Osteocyte (in vitro differentiated cells): ENCODE data around the gene ACADS. TPM values are rescaled to one million over a fixed set of nuclear protein-coding genes. Genes with fewer than 3 reads are reported as not detected.
A peak's percentile ranks its signal among the peaks of the same experiment; 100 is the strongest.

ENCODE experiments used
- DNase-seq: peaks from one replicate; pipeline ENCODE4 v3.0.0; 2021; ENCODE audit warnings: mixed read lengths; ENCODE audit not compliant: unreplicated experiment; ENCODE audit errors: extremely low spot score
- H3K27ac Mint-ChIP-seq: one replicate; pipeline ENCODE4 v1.8.0; 2021; ENCODE audit warnings: mild to moderate bottlenecking, mixed read lengths; ENCODE audit not compliant: unreplicated experiment
- H3K27me3 Mint-ChIP-seq: one replicate; pipeline ENCODE4 v1.8.0; 2021; ENCODE audit warnings: mixed read lengths; ENCODE audit not compliant: unreplicated experiment
- H3K36me3 Mint-ChIP-seq: one replicate; pipeline ENCODE4 v1.8.0; 2021; ENCODE audit warnings: mixed read lengths; ENCODE audit not compliant: unreplicated experiment
- H3K4me1 Mint-ChIP-seq: one replicate; pipeline ENCODE4 v1.8.0; 2021; ENCODE audit warnings: mixed read lengths; ENCODE audit not compliant: unreplicated experiment
- H3K4me3 Mint-ChIP-seq: one replicate; pipeline ENCODE4 v1.8.0; 2021; ENCODE audit warnings: mild to moderate bottlenecking, moderate library complexity, mixed read lengths; ENCODE audit not compliant: unreplicated experiment
- H3K9me3 Mint-ChIP-seq: one replicate; pipeline ENCODE4 v1.8.0; 2021; ENCODE audit warnings: mixed read lengths; ENCODE audit not compliant: unreplicated experiment
- long read RNA-seq: library from polyadenylated mRNA; unstranded; transcript quantifications from one replicate; pipeline ENCODE4 v2.0.0, GENCODE V29; 2021
- total RNA-seq: library from RNA; stranded (reverse); gene quantifications from 2 replicates; pipeline ENCODE4 v1.2.1, GENCODE V29; 2021
- TF ChIP-seq, protein P1 (sequence below): fragments of 200-600 bp; sonication (generic); IDR thresholded peaks from 2 replicates; pipeline ENCODE4 v1.5.0; 2021; ENCODE audit warnings: antibody characterized with exemption, mild to moderate bottlenecking, moderate library complexity

The ACADS gene, protein sequence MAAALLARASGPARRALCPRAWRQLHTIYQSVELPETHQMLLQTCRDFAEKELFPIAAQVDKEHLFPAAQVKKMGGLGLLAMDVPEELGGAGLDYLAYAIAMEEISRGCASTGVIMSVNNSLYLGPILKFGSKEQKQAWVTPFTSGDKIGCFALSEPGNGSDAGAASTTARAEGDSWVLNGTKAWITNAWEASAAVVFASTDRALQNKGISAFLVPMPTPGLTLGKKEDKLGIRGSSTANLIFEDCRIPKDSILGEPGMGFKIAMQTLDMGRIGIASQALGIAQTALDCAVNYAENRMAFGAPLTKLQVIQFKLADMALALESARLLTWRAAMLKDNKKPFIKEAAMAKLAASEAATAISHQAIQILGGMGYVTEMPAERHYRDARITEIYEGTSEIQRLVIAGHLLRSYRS
- 4.6 and 4.9 TPM in 2 replicates for total RNA-seq
- long read RNA-seq, partial matches to known transcripts = 0 of 1 reads
- long read RNA-seq, other reads (novel, unspliced or antisense) = 0 of 1 reads

- H3K27ac Mint-ChIP-seq = peak within 1 kb of the TSS; percentile 66
- TF ChIP-seq, protein P1, sequence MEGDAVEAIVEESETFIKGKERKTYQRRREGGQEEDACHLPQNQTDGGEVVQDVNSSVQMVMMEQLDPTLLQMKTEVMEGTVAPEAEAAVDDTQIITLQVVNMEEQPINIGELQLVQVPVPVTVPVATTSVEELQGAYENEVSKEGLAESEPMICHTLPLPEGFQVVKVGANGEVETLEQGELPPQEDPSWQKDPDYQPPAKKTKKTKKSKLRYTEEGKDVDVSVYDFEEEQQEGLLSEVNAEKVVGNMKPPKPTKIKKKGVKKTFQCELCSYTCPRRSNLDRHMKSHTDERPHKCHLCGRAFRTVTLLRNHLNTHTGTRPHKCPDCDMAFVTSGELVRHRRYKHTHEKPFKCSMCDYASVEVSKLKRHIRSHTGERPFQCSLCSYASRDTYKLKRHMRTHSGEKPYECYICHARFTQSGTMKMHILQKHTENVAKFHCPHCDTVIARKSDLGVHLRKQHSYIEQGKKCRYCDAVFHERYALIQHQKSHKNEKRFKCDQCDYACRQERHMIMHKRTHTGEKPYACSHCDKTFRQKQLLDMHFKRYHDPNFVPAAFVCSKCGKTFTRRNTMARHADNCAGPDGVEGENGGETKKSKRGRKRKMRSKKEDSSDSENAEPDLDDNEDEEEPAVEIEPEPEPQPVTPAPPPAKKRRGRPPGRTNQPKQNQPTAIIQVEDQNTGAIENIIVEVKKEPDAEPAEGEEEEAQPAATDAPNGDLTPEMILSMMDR = no peak
- H3K9me3 Mint-ChIP-seq = no peaks in the 10 kb centered on the region
- peak within 1 kb of the TSS; percentile 82 for H3K4me3 Mint-ChIP-seq
- peaks cover 16% of the 10 kb centered on the region for H3K36me3 Mint-ChIP-seq
- H3K4me1 Mint-ChIP-seq = peaks cover 17% of the 10 kb centered on the region
- H3K27me3 Mint-ChIP-seq = no peaks in the 10 kb centered on the region
- DNase-seq = peak; percentile 92
These were observed at the start of gene ACADS for GRCh38 chr12:120725659-120726509. Gene ACADS, plus strand, starts transcription at chr12:120725826. Its CDS starts 60 bp downstream, at chr12:120725886.

DNA sequence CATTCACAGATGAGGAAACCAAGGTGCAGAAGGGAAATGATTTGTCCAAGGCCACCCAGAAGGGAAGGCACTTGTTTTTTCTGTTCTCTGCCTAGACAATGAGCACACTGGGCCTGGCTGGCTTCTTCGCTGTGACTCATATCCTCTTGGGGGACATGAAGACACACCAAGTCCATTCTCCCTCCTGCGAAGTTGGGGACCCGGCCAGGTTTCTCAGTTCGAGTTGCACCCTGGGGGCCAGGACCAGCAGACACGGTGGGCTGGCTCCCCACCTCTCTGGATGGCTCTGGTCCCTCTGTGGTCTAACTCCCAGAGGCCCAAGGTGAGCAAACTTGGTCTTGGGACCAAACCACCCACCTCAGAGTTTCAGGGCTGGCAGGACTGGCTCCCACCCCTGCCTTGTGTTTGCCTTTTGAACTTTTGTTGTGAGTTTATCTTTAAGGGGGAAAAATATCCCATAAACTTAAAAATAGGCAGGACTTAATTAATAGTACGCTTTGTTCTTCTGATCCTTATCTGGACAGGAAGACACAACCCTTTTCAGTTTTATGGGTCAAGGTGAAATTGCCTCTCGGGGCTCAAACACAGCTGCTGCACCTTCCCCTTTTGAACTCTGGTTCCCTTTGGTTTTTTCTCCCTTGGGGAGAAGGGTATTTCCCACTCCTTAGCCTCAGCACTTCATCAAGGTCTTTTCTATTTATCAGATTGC lies 47.7 kb upstream of the ACADS start:
- H3K27ac Mint-ChIP-seq = no peak overlapping the region

DNA sequence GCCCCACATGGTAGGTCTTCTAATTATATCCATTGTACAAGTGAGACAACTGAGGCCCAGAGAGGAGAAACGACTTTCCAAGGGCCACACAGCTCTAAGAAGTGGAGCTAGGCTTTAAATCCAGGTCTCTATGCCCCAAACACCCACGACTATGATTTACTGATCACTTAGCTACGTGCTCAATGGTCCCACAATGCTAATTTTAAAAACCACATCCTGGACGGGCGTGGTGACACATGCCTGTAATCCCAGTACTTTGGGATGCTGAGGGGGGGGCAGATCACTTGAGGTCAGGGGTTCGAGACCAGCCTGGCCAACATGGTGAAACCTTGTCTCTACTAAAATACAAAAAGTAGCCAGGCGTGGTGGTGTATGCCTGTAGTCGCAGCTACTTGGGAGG lies 47.1 kb upstream of the ACADS start:
- no peak overlapping the region for H3K4me3 Mint-ChIP-seq
- no peaks in the 10 kb centered on the region for H3K36me3 Mint-ChIP-seq
- TF ChIP-seq, protein P1 = no peak
- H3K27me3 Mint-ChIP-seq = peaks cover 8% of the 10 kb centered on the region
- no peak overlapping the region for H3K27ac Mint-ChIP-seq
- H3K9me3 Mint-ChIP-seq = no peaks in the 10 kb centered on the region
- no peaks in the 10 kb centered on the region for H3K4me1 Mint-ChIP-seq
- DNase-seq = no peak

More for the DNA sequence above, 47.7 kb upstream of the ACADS start:
- Mint-ChIP-seq H3K9me3 (no peaks in the 10 kb centered on the region), H3K4me1 (no peaks in the 10 kb centered on the region), H3K27me3 (peaks cover 8% of the 10 kb centered on the region), H3K36me3 (no peaks in the 10 kb centered on the region), H3K4me3 (no peak overlapping the region)
- no peak for DNase-seq
- TF ChIP-seq, protein P1 = no peak

DNA sequence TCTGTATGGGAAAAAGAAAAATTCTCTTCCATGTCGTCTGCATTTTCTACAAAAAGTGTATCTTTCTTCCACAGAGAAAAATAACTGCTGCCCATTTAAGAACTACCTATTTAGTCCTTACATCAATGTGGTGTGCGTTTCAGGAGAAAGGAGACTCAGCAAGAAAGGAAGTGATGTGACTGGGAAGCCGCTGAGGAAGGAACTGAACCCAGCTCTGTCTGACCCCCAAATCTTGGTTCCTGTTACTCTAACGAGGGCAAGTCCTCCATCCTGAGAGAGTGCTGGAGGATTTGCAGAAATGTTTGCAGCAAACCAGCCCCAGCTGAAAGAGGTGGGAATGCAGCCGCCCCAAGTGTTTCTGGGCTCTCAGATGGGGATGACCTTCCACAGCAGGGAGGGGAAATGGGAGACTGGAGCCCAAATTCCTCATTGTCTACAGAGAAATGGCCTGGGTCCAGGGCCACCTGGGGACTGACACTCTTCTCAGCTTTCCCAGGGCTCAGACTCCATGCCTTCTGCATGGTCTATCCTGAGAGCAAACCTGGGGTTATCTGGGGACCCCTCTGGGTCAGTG lies 45.4 kb upstream of the ACADS start:
- H3K36me3 Mint-ChIP-seq = no peaks in the 10 kb centered on the region
- no peaks in the 10 kb centered on the region for H3K9me3 Mint-ChIP-seq
- H3K4me3 Mint-ChIP-seq = no peak overlapping the region
- no peaks in the 10 kb centered on the region for H3K4me1 Mint-ChIP-seq
- H3K27ac Mint-ChIP-seq = no peak overlapping the region
- TF ChIP-seq, protein P1 = no peak
- no peak for DNase-seq
- H3K27me3 Mint-ChIP-seq = peaks cover 5% of the 10 kb centered on the region
